MM.1S (cell line): ENCODE data around the gene ATXN1L.
"Not testable (repeated sequence)": the region's sequence is repeated elsewhere in the genome, so short reads cannot be mapped to it uniquely, and the experiment has no call there.

ENCODE experiments used
- EZH2 ChIP-seq: fragments of 300-600 bp; sonication (generic); optimal IDR thresholded peaks from 2 replicates; pipeline ENCODE3; 2017; ENCODE audit warnings: low read depth, mild to moderate bottlenecking, antibody characterized with exemption, low read length, mixed read lengths
- EZH2phosphoT487 ChIP-seq: fragments of 300-600 bp; sonication (generic); IDR thresholded peaks from 2 replicates; pipeline ENCODE4 v1.6.1; 2018; ENCODE audit warnings: antibody characterized with exemption, low read length
- TF ChIP-seq, protein P1 (sequence below): fragments of 300-600 bp; sonication (generic); IDR thresholded peaks from 2 replicates; pipeline ENCODE4 v1.5.1; 2016; ENCODE audit warnings: antibody characterized with exemption, low read length, mixed read lengths

GRCh38 chr16:71831698-71832097, 14.1 kb upstream of the ATXN1L start:
- TF ChIP-seq, protein P1, sequence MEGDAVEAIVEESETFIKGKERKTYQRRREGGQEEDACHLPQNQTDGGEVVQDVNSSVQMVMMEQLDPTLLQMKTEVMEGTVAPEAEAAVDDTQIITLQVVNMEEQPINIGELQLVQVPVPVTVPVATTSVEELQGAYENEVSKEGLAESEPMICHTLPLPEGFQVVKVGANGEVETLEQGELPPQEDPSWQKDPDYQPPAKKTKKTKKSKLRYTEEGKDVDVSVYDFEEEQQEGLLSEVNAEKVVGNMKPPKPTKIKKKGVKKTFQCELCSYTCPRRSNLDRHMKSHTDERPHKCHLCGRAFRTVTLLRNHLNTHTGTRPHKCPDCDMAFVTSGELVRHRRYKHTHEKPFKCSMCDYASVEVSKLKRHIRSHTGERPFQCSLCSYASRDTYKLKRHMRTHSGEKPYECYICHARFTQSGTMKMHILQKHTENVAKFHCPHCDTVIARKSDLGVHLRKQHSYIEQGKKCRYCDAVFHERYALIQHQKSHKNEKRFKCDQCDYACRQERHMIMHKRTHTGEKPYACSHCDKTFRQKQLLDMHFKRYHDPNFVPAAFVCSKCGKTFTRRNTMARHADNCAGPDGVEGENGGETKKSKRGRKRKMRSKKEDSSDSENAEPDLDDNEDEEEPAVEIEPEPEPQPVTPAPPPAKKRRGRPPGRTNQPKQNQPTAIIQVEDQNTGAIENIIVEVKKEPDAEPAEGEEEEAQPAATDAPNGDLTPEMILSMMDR, result not testable (repeated sequence)
- not testable (repeated sequence) for TF ChIP-seq EZH2, EZH2phosphoT487
